GM23338 (cell line): Measurements from ENCODE around the gene ABCD2. TPM values are rescaled to one million over a fixed set of nuclear protein-coding genes. Genes with fewer than 3 reads are reported as not detected.

Experiments used
- ATAC-seq: fragments of 200-7000 bp; cut with Tn5 transposase; 3 replicates; pipeline ENCODE4 v1.9.1; 2020
- DNase-seq: peaks from one replicate; pipeline ENCODE4 v3.0.0-alpha.2; 2015; ENCODE audit warnings: low spot score
- H2AFZ ChIP-seq: fragments of 200-600 bp; sonication (generic); 2 replicates; pipeline ENCODE4 v1.8.0; 2016; ENCODE audit warnings: antibody characterized with exemption, mild to moderate bottlenecking, moderate library complexity
- H3F3A ChIP-seq: fragments of 200-600 bp; sonication (generic); replicated peaks from 2 replicates; pipeline ENCODE4 v1.8.0; 2017; ENCODE audit warnings: antibody characterized with exemption, mixed run types, low read depth
- H3K27ac ChIP-seq: fragments of 200-600 bp; sonication (generic); 2 replicates; pipeline ENCODE4 v1.6.1; 2016; ENCODE audit warnings: low read depth
- H3K27me3 ChIP-seq: fragments of 200-600 bp; sonication (generic); 2 replicates; pipeline ENCODE4 v1.8.0; 2016; ENCODE audit warnings: mild to moderate bottlenecking, mixed run types, moderate library complexity; ENCODE audit not compliant: insufficient read depth
- H3K36me3 ChIP-seq: fragments of 200-600 bp; sonication (generic); 2 replicates; pipeline ENCODE4 v1.8.0; 2016; ENCODE audit warnings: mild to moderate bottlenecking; ENCODE audit not compliant: insufficient read depth
- H3K4me1 ChIP-seq: fragments of 200-600 bp; sonication (generic); 2 replicates; pipeline ENCODE4 v1.8.0; 2016; ENCODE audit warnings: mild to moderate bottlenecking, moderate library complexity; ENCODE audit not compliant: insufficient read depth
- H3K4me2 ChIP-seq: fragments of 200-600 bp; sonication (generic); 2 replicates; pipeline ENCODE4 v1.7.1; 2017; ENCODE audit warnings: mixed run types
- H3K4me3 ChIP-seq: fragments of 200-600 bp; sonication (generic); 2 replicates; pipeline ENCODE4 v1.6.1; 2016; ENCODE audit warnings: mixed run types
- H3K79me2 ChIP-seq: fragments of 200-600 bp; sonication (generic); replicated peaks from 2 replicates; pipeline ENCODE4 v1.8.0; 2017; ENCODE audit warnings: mild to moderate bottlenecking; ENCODE audit not compliant: insufficient read depth
- H3K9me2 ChIP-seq: fragments of 200-600 bp; sonication (generic); 2 replicates; pipeline ENCODE4 v1.8.0; 2017; ENCODE audit not compliant: insufficient read depth
- H4K20me1 ChIP-seq: fragments of 200-600 bp; sonication (generic); replicated peaks from 2 replicates; pipeline ENCODE4 v1.8.0; 2017; ENCODE audit warnings: mild to moderate bottlenecking; ENCODE audit not compliant: insufficient read depth
- H3K27ac Mint-ChIP-seq: 2 replicates; pipeline ENCODE4 v1.8.0; 2020; ENCODE audit warnings: inconsistent platforms, mild to moderate bottlenecking, moderate library complexity, mixed read lengths
- H3K27me3 Mint-ChIP-seq: 3 replicates; pipeline ENCODE4 v1.8.0; 2022; ENCODE audit warnings: low read depth, mild to moderate bottlenecking, moderate library complexity, mixed read lengths, inconsistent platforms; ENCODE audit not compliant: insufficient read depth, poor library complexity
- H3K36me3 Mint-ChIP-seq: 3 replicates; pipeline ENCODE4 v1.8.0; 2021; ENCODE audit warnings: low read depth, mild to moderate bottlenecking, inconsistent platforms, moderate library complexity, mixed read lengths
- H3K4me1 Mint-ChIP-seq: 3 replicates; pipeline ENCODE4 v1.8.0; 2020; ENCODE audit warnings: mild to moderate bottlenecking, inconsistent platforms, mixed read lengths
- H3K4me3 Mint-ChIP-seq: 3 replicates; pipeline ENCODE4 v1.8.0; 2021; ENCODE audit warnings: moderate library complexity, mild to moderate bottlenecking, inconsistent platforms, mixed read lengths
- H3K9me3 Mint-ChIP-seq: 3 replicates; pipeline ENCODE4 v1.8.0; 2020; ENCODE audit warnings: moderate library complexity, mild to moderate bottlenecking, inconsistent platforms, mixed read lengths
- CREB1 ChIP-seq: fragments of 250-450 bp; sonication (Bioruptor Pico); IDR thresholded peaks from 2 replicates; pipeline ENCODE4 v1.5.0; 2020; ENCODE audit warnings: low read depth, mild to moderate bottlenecking, moderate library complexity
- CTCF ChIP-seq, 2 experiments: fragments of 200-600 bp in 1 of 2; sonication (generic) in 1 of 2; conservative IDR thresholded peaks; 2 replicates each; pipeline versions ENCODE4 v1.5.1 to v1.6.1; 2016 to 2017; ENCODE audit warnings: antibody characterized with exemption in 2 of 2, low read depth in 2 of 2, mild to moderate bottlenecking in 2 of 2, moderate library complexity in 1 of 2
- ETS1 ChIP-seq: IDR thresholded peaks from 2 replicates; pipeline ENCODE4 v1.6.1; 2016; ENCODE audit warnings: antibody characterized with exemption
- EZH2 ChIP-seq: fragments of 200-600 bp; sonication (generic); IDR thresholded peaks from one replicate; pipeline ENCODE4 v1.8.0; 2017; ENCODE audit warnings: antibody characterized with exemption, mild to moderate bottlenecking, low read depth; ENCODE audit not compliant: unreplicated experiment
- EZH2phosphoT487 ChIP-seq: fragments of 200-600 bp; sonication (generic); IDR thresholded peaks from one replicate; pipeline ENCODE4 v1.8.1; 2018; ENCODE audit warnings: antibody characterized with exemption; ENCODE audit not compliant: unreplicated experiment
- JUNB ChIP-seq: IDR thresholded peaks from one replicate; pipeline ENCODE4 v1.6.1; 2016; ENCODE audit warnings: antibody characterized with exemption; ENCODE audit not compliant: unreplicated experiment
- NANOG ChIP-seq: IDR thresholded peaks from 2 replicates; pipeline ENCODE4 v1.6.1; 2016; ENCODE audit warnings: antibody characterized with exemption, borderline replicate concordance
- POLR2AphosphoS5 ChIP-seq: IDR thresholded peaks from 2 replicates; pipeline ENCODE4 v1.6.1; 2016; ENCODE audit warnings: antibody characterized with exemption, low read depth
- ZNF114 ChIP-seq: fragments of 250-450 bp; sonication (Bioruptor Pico); IDR thresholded peaks from 2 replicates; pipeline ENCODE4 v1.5.0; 2020; ENCODE audit warnings: mild to moderate bottlenecking, moderate library complexity
- ZNF331 ChIP-seq: fragments of 250-450 bp; sonication (Bioruptor Pico); IDR thresholded peaks from 2 replicates; pipeline ENCODE4 v1.5.0; 2020; ENCODE audit warnings: low read depth, mild to moderate bottlenecking, moderate library complexity
- ZNF462 ChIP-seq: fragments of 250-450 bp; sonication (Bioruptor Pico); IDR thresholded peaks from 2 replicates; pipeline ENCODE4 v1.5.0; 2020; ENCODE audit warnings: mild to moderate bottlenecking, moderate library complexity
- polyA plus RNA-seq: library from polyadenylated mRNA; unstranded; fragments of >200 nt; fragmentation: Nextera tagmentation; extraction: Ambion mirVana; gene quantifications from 2 replicates; pipeline ENCODE4 v1.2.1, GENCODE V29; 2016
- total RNA-seq: library from RNA; depleted of rRNA; stranded (reverse); fragments of >200 nt; shearing (Covaris generic); gene quantifications from 2 replicates; pipeline ENCODE4 v1.2.3, GENCODE V29; 2014

ABCD2 gene
- total and polyA plus RNA-seq, 2 experiments from 2014 or later: not detected

- H3K4me3 Mint-ChIP-seq: no peak overlapping the region
- ATAC-seq (no peak), DNase-seq (no peak)
- no peak overlapping the region for H3K27ac ChIP-seq
- no peaks in the 10 kb centered on the region for H3K36me3 ChIP-seq
- no peaks in the 10 kb centered on the region for H3K27me3 Mint-ChIP-seq
- H3K27ac Mint-ChIP-seq: no peak overlapping the region
- H3K4me1 Mint-ChIP-seq: peaks cover 5% of the 10 kb centered on the region; the same call in 2 of the 3 replicates
- no peak overlapping the region for H2AFZ ChIP-seq
- no peaks in the 10 kb centered on the region for H3K79me2 ChIP-seq
- H3K9me3 Mint-ChIP-seq: no peaks in the 10 kb centered on the region
- no peaks in the 10 kb centered on the region for H3F3A ChIP-seq
- H3K36me3 Mint-ChIP-seq: no peaks in the 10 kb centered on the region
- H3K9me2 ChIP-seq: no peaks in the 10 kb centered on the region
- no peak overlapping the region for H3K4me2 ChIP-seq
- H4K20me1 ChIP-seq: no peaks in the 10 kb centered on the region
- H3K27me3 ChIP-seq: no peaks in the 10 kb centered on the region
- H3K4me3 ChIP-seq: no peak overlapping the region
- TF ChIP-seq CTCF (conservative IDR thresholded peaks at IDR 0.05; ENCODE audit: low read depth in 2 of 2) (no peak), EZH2 (no peak), JUNB (no peak), CREB1 (CRISPR knock-in tag) (no peak), POLR2AphosphoS5 (no peak)
- H3K4me1 ChIP-seq: no peaks in the 10 kb centered on the region
These were observed 9.1 kb downstream of the ABCD2 start for GRCh38 chr12:39610436-39611025.

- Mint-ChIP-seq H3K4me1 (peaks cover 8% of the 10 kb centered on the region; the same call in 2 of the 3 replicates), H3K27ac (no peak overlapping the region), H3K36me3 (no peaks in the 10 kb centered on the region), H3K4me3 (no peak overlapping the region), H3K27me3 (no peaks in the 10 kb centered on the region), H3K9me3 (no peaks in the 10 kb centered on the region)
- Histone ChIP-seq H3K4me3 (no peak overlapping the region), H3K36me3 (no peaks in the 10 kb centered on the region), H3K4me2 (no peak overlapping the region), H3K27ac (no peak overlapping the region), H2AFZ (no peak overlapping the region), H3F3A (no peaks in the 10 kb centered on the region), H3K27me3 (no peaks in the 10 kb centered on the region), H3K79me2 (no peaks in the 10 kb centered on the region), H3K4me1 (no peaks in the 10 kb centered on the region), H4K20me1 (no peaks in the 10 kb centered on the region), H3K9me2 (no peaks in the 10 kb centered on the region)
- DNase-seq (no peak), ATAC-seq (no peak)
- TF ChIP-seq EZH2: no peak
- no peak for TF ChIP-seq ZNF331 (CRISPR knock-in tag)
- no peak for TF ChIP-seq EZH2phosphoT487
- TF ChIP-seq JUNB: no peak
- TF ChIP-seq ZNF462 (CRISPR knock-in tag): no peak
- no peak for TF ChIP-seq ZNF114 (CRISPR knock-in tag)
- no peak for TF ChIP-seq NANOG
- no peak for TF ChIP-seq ETS1
- no peak for TF ChIP-seq CREB1 (CRISPR knock-in tag)
- no peak for TF ChIP-seq POLR2AphosphoS5
These were observed 12.7 kb downstream of the ABCD2 start for GRCh38 chr12:39606712-39607423.
